HTR-8/SVneo (cell line): ENCODE results near the gene MGMT.

Experiments
- DNase-seq: peaks from one replicate; pipeline ENCODE4 v3.0.0; 2011; ENCODE audit warnings: low spot score, mixed read lengths; ENCODE audit not compliant: insufficient read length
- FAIRE-seq: peaks from 2 replicates; lab custom pipeline; 2011; peaks lifted over from hg19 to GRCh38; lab: Jason Lieb, UNC

The MGMT gene

DNA sequence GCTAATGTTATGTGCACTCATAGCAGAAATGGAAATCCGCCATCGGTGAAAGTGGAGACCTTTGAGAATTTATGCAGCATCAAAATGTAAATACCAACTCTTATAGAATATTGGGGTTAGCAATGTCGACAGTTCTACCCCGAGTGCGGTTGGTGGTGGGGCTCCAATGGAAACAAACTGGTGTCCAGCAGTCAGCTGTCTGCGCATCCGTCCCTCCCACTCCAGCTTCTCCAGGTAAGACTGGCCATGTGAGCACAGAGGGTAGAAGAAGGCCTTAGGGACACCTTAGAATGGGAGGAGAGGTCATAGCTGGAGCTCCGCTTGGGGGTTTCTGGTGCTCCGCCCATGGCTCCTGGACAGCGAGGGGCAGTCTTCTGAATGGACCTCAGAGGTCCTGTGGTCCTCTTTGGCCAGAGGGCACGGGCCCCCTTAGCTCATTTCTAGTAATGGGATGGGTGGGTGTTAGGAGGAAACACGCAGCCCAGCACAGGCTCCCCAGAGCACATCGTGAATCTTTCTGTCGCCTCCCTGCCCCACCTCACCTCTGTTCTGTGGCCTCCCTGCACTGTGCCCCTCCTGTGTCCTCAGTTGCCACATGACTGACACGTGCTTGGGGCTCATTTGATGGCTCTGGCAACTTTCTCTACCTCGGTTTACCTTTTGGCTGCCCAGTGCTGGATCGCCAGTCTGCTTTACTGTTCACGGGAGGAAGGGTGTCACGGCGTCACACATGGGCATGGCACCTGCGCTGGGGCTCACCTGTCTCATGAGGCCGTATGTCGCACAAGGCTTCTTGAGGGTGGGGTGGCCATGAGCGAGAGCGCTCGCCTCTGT is 50.0 kb downstream of the MGMT start:
- DNase-seq (no peak), FAIRE-seq (no peak)

- DNase-seq (no peak), FAIRE-seq (no peak)
Measured at GRCh38 chr10:129517680-129518057, 50.6 kb downstream of the MGMT start.

GRCh38 chr10:129518793-129519192 is 51.8 kb downstream of the MGMT start:
- no peak for FAIRE-seq
- no peak for DNase-seq

DNA sequence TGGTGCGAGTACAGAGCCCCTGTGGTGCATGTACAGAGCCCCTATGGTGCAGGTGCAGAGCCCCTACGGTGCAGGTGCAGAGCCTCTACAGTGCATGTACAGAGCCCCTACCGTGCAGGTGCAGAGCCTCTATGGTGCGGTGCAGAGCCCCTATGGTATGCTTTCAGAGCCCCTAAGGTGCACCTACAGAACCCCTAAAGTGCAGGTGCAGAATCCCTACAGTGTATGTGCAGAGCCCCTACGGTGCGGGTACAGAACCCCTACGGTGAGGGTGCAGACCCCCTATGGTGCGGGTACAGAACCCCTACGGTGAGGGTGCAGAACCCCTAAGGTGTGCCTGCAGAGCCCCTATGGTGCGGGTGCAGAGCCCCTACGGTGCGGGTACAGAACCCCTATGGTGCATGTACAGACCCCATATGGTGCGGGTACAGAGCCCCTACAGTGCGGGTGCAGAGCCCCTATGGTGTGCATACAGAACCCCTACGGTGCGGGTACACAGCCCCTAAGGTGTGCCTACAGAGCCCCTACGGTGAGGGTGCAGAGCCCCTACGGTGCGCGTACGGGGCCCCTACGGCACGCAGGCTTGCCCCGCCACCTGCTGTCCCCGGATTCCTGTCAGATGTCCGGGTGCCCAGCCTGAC is 53.5 kb downstream of the MGMT start:
- FAIRE-seq (no peak), DNase-seq (no peak)

- FAIRE-seq (no peak), DNase-seq (no peak)
Measured at GRCh38 chr10:129521161-129522025, 54.4 kb downstream of the MGMT start.

- FAIRE-seq (no peak), DNase-seq (no peak)
Measured at GRCh38 chr10:129522041-129522585, 55.1 kb downstream of the MGMT start.

GRCh38 chr10:129523031-129523722 is 56.1 kb downstream of the MGMT start:
- DNase-seq (no peak), FAIRE-seq (no peak)

- DNase-seq = no peak
- no peak for FAIRE-seq
Measured at GRCh38 chr10:129523723-129524316, 56.8 kb downstream of the MGMT start.

DNA sequence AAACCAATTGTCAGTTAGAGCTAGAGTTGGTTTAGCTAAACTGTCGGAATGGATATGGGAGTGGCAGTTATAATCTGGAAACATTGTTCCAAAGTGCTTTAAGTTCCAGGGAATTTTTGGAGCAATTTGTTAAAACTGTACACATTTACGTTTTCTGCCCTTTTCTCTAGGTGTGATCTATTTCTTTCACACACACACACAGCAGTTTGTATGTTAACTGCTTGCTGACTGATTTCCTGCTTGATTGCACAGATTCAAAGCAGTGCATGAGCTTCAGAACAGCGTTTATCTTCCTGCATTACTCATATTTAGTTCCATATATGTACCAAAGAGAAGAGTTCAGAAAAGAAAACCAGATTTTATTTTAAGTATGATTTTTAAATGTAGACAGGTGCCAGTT is 57.9 kb downstream of the MGMT start:
- FAIRE-seq = no peak
- no peak for DNase-seq

DNA sequence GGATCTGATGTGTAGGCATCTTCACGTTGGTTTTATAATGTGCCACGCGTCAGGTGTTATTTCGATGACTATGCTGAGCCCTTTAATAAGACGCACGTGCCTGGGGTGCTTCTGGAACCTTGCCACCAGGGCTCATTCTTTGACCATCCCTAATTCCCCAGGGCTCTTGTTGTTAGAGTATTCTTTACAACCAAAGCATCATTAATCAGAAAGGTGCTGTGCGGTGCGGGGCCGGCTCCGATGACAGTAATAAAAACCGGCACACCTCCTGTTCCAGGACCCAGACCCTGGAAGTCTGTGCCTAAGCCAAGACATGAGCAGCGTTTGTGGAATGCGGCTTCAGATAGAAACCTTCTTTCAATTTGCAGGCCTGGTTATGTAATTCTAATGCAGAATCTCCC is 58.4 kb downstream of the MGMT start:
- no peak for FAIRE-seq
- no peak for DNase-seq

- no peak for FAIRE-seq
- DNase-seq = no peak
Measured at GRCh38 chr10:129526943-129527342, 59.9 kb downstream of the MGMT start.

DNA sequence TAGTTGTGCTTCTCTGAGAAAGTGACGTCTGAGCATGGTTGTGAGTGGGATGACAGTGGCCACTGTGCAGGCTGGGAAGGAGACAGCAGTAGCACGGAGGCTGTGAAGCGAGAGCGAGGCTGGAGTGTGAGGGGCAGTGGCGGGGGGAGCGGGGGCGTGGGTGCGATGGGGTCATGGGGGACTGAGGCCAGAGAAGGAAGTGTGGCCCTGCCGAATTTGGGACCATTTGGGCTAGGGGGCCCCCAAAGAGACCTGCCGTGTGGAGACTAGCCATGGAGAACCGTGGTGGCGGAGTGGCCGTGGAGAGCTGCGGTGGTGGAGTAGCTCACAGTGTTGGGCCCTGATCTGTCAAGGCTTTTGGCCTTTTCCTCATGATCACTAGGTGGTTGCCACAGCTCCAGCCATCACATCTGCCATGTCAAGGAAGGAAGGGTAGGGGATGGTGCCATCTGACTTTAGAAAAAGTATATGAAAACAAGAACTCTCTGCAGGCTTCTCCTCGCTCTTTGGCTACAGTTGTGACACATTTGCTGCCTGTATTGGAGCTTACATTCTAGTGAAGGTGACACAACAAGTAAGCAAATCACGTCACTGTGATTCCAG is 61.4 kb downstream of the MGMT start:
- FAIRE-seq (no peak), DNase-seq (no peak)

DNA sequence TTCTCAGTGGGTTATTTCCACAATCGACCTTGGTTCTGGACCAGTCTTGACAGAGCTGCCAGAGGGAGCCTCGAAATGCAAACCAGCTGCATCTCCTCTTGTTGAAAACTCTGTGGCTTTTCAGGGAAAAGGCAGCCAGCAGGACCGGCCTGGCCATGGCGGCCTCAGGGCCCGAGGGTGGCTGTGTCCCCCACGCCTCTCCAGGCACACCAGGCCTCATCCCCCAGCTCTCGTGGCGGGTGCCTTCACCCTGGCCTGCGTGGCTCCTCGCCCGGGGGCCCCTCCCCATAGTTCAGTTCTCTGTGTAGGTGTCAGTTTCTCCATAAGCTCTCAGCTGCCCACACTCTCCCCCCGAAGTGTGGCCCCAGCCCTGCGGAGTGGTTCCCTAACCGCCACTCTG is 63.5 kb downstream of the MGMT start:
- FAIRE-seq = no peak
- no peak for DNase-seq

DNA sequence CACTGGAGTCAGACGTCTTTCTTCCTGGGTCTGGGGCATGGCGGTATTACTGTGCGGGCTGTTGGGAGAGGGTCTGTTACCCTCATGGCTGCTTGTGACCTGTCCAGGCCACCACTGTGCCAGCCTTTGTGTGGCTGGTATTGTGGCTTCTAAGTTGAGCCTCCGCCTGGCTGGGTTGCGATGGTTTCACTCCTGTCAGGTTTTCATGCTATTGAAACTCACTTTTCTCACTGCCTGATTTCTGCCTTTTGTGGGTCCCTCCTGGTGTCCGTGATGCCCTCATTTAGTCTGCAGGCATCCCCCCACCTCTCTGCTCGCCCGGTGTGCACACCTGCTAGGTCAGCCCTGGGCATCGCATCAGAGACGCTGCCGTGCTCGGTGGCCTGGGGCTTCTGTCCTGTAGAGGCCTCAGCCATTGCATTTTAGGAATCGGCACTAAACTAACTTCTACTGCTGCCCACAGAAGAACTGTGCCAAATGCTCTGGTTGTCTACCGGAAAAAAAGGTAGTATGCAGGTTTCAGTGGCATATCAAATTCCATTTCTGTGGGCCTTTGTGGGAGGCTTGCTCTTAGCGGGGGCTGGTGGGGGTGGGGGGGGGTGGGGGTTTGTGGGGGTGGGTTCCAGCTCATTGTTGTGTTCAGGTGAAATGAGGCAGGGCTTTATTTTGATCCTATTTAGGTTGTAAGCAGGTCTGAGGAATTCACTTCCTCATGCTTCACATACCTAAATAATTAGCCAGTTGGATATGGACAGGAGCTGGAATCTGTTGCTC is 64.3 kb downstream of the MGMT start:
- FAIRE-seq (no peak), DNase-seq (peak; percentile 32)

GRCh38 chr10:129531969-129532660 is 65.1 kb downstream of the MGMT start:
- no peak for FAIRE-seq
- no peak for DNase-seq

DNA sequence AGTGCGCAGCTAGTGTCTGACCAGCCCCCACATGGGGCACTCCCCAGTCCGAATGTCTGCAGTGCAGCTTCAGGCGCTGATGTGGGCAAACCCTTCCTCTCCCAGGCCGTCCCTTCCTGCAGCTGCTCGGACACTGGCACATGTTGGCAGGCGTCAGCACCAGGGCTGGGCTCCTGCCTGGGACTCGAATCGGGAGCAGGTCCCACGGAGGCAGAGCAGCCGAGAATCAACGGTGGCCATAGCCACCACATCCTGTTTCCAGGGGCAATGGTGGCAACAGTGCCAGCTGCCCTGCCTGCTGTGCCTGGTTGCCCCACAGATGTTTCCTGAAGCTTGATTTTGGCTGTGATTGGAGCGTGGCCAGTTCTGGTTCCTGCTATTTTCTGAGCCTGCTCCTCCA is 65.8 kb downstream of the MGMT start:
- FAIRE-seq (no peak), DNase-seq (no peak)

DNA sequence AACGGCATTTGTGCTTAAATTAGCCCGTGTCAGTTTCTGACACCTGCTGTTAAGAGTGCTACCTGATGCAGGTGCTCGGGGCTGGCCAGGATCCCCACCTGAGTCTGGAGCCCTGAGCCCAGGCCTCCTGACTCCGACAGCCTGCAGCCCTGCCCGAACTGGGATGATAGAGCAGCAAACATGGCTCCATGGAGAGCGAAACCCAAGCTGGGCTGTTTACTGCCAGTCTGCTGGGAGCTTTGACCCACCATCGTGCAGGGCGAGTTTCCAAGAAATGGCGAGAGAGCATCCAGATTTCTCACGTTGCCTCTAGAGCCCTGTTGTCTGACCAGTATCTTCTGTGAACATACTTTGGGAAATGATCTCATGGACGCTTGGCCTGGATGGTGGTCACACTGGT is 66.2 kb downstream of the MGMT start:
- FAIRE-seq = no peak
- no peak for DNase-seq

- FAIRE-seq (no peak), DNase-seq (no peak)
Measured at GRCh38 chr10:129534826-129535225, 67.8 kb downstream of the MGMT start.
